Gastrocnemius medialis (tissue), 4 donors: ENCODE measurements around the gene PANX1. TPM values are rescaled to one million over a fixed set of nuclear protein-coding genes. Genes with fewer than 3 reads are reported as not detected.

Experiments
- ATAC-seq, 2 donors: fragments of 150-250 bp; one replicate each; pipeline ENCODE4 v1.9.1; 2016
- DNase-seq, 2 donors: peaks; one replicate each; pipeline ENCODE4 v3.0.0-alpha.2; 2019
- H3K27ac ChIP-seq, 4 donors: fragments of 200-600 bp; sonication (generic); 1 replicate in 1 of 4; 2 replicates in 3 of 4; pipeline ENCODE4 v1.5.1; 2016 to 2018; ENCODE audit warnings: mild to moderate bottlenecking in 2 of 4, moderate library complexity in 1 of 4
- H3K27me3 ChIP-seq, 3 donors: fragments of 200-600 bp; sonication (generic) in 2 of 3; 1 replicate in 1 of 3; 2 replicates in 2 of 3; pipeline versions ENCODE4 v1.5.1 to v1.6.0; 2016 to 2019; ENCODE audit warnings: mild to moderate bottlenecking in 1 of 3, moderate library complexity in 1 of 3
- H3K36me3 ChIP-seq, 2 donors: fragments of 200-600 bp; sonication (generic) in 1 of 2; one replicate each; pipeline ENCODE4 v1.5.1; 2017 to 2018
- H3K4me1 ChIP-seq, 2 donors: fragments of 200-600 bp; sonication (generic) in 1 of 2; one replicate each; pipeline ENCODE4 v1.5.1; 2016 to 2017; ENCODE audit warnings: mild to moderate bottlenecking in 2 of 2
- H3K4me3 ChIP-seq, 4 donors: fragments of 200-600 bp; sonication (generic) in 3 of 4; 1 replicate in 1 of 4; 2 replicates in 3 of 4; pipeline ENCODE4 v1.5.1; 2016 to 2019; ENCODE audit warnings: mild to moderate bottlenecking in 2 of 4
- H3K9me3 ChIP-seq, 3 donors: fragments of 200-600 bp; sonication (generic) in 2 of 3; 1 replicate in 1 of 3; 2 replicates in 2 of 3; pipeline ENCODE4 v1.5.1; 2016 to 2019
- POLR2A ChIP-seq, 2 donors: fragments of 450-650 bp; IDR thresholded peaks; one replicate each; pipeline ENCODE4 v1.6.1; 2017; ENCODE audit warnings: antibody characterized with exemption in 2 of 2, mild to moderate bottlenecking in 2 of 2, moderate library complexity in 2 of 2
- in situ Hi-C, 4 donors: fragments of 200-750 bp; cut with MboI; loops; one replicate each; pipeline versions ENCODE4 v1.15.0 to v1.8.0; 2017; ENCODE audit warnings: low sequenced_read_pairs in 4 of 4
- intact Hi-C: fragments of 100-400 bp; cut with DNase I; formaldehyde crosslinking; loops from one replicate; pipeline ENCODE4 v1.15.1; 2023; ENCODE audit warnings: low total_unique reads
- total RNA-seq, 4 donors: library from RNA; depleted of rRNA; stranded (reverse); fragments of >200 nt; gene quantifications; one replicate each; pipeline versions ENCODE4 v1.1.0 to v1.2.3, GENCODE V29; 2016
- TF ChIP-seq, protein P1 (sequence below), 5 experiments: fragments of 450-650 bp in 3 of 5; fragments of 200-600 bp in 2 of 5; sonication (generic) in 2 of 5; IDR thresholded peaks in 4 of 5; conservative IDR thresholded peaks in 1 of 5; 1 replicate in 4 of 5; 2 replicates in 1 of 5; pipeline ENCODE4 v1.5.1; 2016 to 2019; ENCODE audit warnings: antibody characterized with exemption in 5 of 5, mild to moderate bottlenecking in 3 of 5, moderate library complexity in 3 of 5

Gene PANX1
- total RNA-seq, 4 donors from 2014 or later = 29.1 to 109 (median 37.9) TPM

DNA sequence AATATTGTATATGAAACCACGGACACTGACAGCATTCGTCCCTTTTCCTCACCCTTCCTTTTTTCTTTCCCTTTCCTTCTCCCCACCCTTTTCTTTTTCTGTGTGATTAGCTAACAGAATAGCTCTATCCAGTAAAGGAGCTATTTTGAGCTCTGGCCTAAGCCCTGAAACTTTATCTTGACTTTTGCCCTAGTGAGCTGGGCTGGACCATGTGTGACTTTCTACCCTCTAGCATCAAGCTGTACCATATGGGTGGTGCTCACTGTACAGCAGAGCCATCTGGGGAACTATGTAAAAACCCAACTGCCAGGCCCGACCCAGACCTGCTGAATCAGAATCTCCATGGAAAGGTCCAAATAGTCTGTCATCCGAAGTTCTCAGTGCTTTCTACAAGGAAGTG, 21.9 kb upstream of the PANX1 start:
- DNase-seq = no peak
- in situ Hi-C loops (no loop called here), intact Hi-C loops (no loop called here)
- no peaks in the 10 kb centered on the region for H3K4me1 ChIP-seq
- no peaks in the 10 kb centered on the region for H3K9me3 ChIP-seq
- no peak for TF ChIP-seq POLR2A (IDR thresholded peaks at IDR 0.05)
- TF ChIP-seq, protein P1, sequence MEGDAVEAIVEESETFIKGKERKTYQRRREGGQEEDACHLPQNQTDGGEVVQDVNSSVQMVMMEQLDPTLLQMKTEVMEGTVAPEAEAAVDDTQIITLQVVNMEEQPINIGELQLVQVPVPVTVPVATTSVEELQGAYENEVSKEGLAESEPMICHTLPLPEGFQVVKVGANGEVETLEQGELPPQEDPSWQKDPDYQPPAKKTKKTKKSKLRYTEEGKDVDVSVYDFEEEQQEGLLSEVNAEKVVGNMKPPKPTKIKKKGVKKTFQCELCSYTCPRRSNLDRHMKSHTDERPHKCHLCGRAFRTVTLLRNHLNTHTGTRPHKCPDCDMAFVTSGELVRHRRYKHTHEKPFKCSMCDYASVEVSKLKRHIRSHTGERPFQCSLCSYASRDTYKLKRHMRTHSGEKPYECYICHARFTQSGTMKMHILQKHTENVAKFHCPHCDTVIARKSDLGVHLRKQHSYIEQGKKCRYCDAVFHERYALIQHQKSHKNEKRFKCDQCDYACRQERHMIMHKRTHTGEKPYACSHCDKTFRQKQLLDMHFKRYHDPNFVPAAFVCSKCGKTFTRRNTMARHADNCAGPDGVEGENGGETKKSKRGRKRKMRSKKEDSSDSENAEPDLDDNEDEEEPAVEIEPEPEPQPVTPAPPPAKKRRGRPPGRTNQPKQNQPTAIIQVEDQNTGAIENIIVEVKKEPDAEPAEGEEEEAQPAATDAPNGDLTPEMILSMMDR (IDR thresholded peaks at IDR 0.05 in 4 of 5, conservative IDR thresholded peaks at IDR 0.05 in 1 of 5) = no peak
- peak in 1 of 2 donors; percentile 85 for ATAC-seq
- H3K27me3 ChIP-seq = no peaks in the 10 kb centered on the region
- H3K27ac ChIP-seq = no peak overlapping the region
- H3K4me3 ChIP-seq = no peak overlapping the region
- H3K36me3 ChIP-seq = no peaks in the 10 kb centered on the region

DNA sequence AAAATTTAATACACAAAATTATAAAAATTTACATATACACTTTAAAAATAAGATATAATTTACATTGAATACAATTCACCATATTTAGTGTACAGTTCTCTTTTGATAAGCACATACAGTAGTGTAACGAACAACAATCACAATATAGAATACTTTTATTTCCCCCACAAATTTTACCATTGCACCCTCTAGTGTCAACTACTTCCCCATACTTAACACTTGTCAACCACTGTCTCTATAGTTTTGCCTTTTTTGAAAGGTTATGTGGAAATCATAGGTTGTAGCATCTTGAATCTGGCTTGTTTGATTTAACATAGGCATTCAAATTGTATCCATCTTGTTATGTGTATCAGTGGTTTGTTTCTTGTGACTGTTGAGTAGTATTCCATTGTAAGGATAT, 21.3 kb upstream of the PANX1 start:
- ATAC-seq (no peak), DNase-seq (no peak)
- Histone ChIP-seq H3K9me3 (no peaks in the 10 kb centered on the region), H3K36me3 (no peaks in the 10 kb centered on the region), H3K27ac (no peak overlapping the region), H3K4me3 (no peak overlapping the region), H3K27me3 (no peaks in the 10 kb centered on the region), H3K4me1 (no peaks in the 10 kb centered on the region)
- in situ Hi-C loops (no loop called here), intact Hi-C loops (no loop called here)
- TF ChIP-seq, protein P1 (IDR thresholded peaks at IDR 0.05 in 4 of 5, conservative IDR thresholded peaks at IDR 0.05 in 1 of 5) = no peak
- TF ChIP-seq POLR2A (IDR thresholded peaks at IDR 0.05) = no peak

- DNase-seq (no peak), ATAC-seq (no peak)
- no peak for TF ChIP-seq POLR2A (IDR thresholded peaks at IDR 0.05)
- TF ChIP-seq, protein P1 (IDR thresholded peaks at IDR 0.05 in 4 of 5, conservative IDR thresholded peaks at IDR 0.05 in 1 of 5) = no peak
- H3K27me3 ChIP-seq = no peaks in the 10 kb centered on the region
- H3K4me1 ChIP-seq = no peaks in the 10 kb centered on the region
- no peaks in the 10 kb centered on the region for H3K9me3 ChIP-seq
- H3K4me3 ChIP-seq = no peak overlapping the region
- no peaks in the 10 kb centered on the region for H3K36me3 ChIP-seq
- intact Hi-C loops (no loop called here), in situ Hi-C loops (no loop called here)
- no peak overlapping the region for H3K27ac ChIP-seq
These were observed 17.4 kb upstream of the PANX1 start for GRCh38 chr11:94111241-94111640.

DNA sequence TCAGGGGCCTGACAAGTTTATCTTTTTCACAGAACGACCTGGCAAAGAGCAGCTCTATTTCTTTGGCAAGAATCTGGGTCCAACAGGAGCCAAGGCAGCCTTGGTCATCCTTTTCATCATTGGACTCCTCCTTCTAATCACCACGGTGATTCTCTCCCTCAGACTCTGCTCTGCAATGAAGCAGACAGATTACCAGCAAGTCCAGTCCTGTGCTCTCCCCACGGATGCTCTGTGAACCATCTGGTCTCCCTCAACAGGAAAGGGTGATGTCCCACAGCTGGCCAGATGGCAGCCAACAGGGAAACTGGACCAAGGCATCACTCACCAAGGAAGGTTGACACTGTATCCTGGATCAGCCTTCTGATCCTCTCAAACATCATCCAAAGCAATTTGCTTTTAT, 17.0 kb upstream of the PANX1 start:
- ATAC-seq (no peak), DNase-seq (no peak)
- intact Hi-C loops (no loop called here), in situ Hi-C loops (no loop called here)
- TF ChIP-seq, protein P1 (IDR thresholded peaks at IDR 0.05 in 4 of 5, conservative IDR thresholded peaks at IDR 0.05 in 1 of 5) = no peak
- no peak for TF ChIP-seq POLR2A (IDR thresholded peaks at IDR 0.05)
- Histone ChIP-seq H3K27me3 (no peaks in the 10 kb centered on the region), H3K27ac (no peak overlapping the region), H3K4me1 (no peaks in the 10 kb centered on the region), H3K9me3 (no peaks in the 10 kb centered on the region), H3K36me3 (no peaks in the 10 kb centered on the region), H3K4me3 (no peak overlapping the region)

DNA sequence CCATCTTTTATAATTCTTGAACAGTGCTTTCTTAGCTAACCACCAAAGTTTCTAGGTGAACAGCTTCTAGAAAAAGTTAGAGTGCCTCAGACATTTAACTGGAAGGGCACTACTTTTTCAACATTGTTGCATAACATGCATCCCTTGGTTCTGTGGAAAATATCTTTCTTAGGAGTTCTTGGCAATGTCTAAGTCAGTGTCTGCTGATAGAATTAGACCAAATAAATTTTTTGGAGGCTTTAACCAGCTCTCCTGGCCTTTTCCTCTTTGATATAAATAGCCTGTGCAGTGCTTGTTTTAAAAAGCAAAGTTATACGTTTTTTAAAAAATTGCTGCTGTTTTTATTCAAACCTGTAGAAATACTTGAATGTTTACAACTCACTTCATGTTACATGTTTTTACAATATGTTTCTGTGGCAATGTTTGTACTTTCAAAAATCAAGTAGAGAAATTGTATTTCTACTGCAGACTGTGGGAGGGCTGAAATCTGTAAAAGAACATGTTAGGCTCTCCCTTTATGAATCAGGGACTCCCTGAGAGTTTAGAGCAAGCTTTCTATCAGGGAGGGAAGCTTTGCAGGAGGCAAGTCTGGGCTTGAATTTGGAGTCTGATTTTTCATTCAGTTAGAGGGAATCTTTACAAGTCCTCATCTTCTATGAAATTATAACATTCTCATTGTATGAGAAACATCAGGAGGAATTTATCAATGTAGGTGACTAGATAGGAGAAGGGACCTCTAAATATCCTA, 16.3 kb upstream of the PANX1 start:
- no peaks in the 10 kb centered on the region for H3K4me1 ChIP-seq
- H3K27me3 ChIP-seq = no peaks in the 10 kb centered on the region
- DNase-seq (no peak), ATAC-seq (no peak)
- H3K9me3 ChIP-seq = no peaks in the 10 kb centered on the region
- H3K27ac ChIP-seq = no peak overlapping the region
- TF ChIP-seq, protein P1 (IDR thresholded peaks at IDR 0.05 in 4 of 5, conservative IDR thresholded peaks at IDR 0.05 in 1 of 5) = no peak
- no peak for TF ChIP-seq POLR2A (IDR thresholded peaks at IDR 0.05)
- in situ Hi-C loops = no loop called here
- H3K4me3 ChIP-seq = no peak overlapping the region
- no peaks in the 10 kb centered on the region for H3K36me3 ChIP-seq
- intact Hi-C loops = no loop called here
